HepG2 (cell line): ENCODE results near the gene MRPS34. TPM values are rescaled to one million over a fixed set of nuclear protein-coding genes. Genes with fewer than 3 reads are reported as not detected.

Experiments used
- DMAP1 ChIP-seq: IDR thresholded peaks from 2 replicates; pipeline ENCODE4 v1.6.1; 2016
- PAF1 ChIP-seq: IDR thresholded peaks from 2 replicates; pipeline ENCODE4 v1.6.1; 2016; ENCODE audit warnings: missing genetic modification reagents, missing compliant biosample characterization
- SRY ChIP-seq: sonication (generic); formaldehyde crosslinking; IDR thresholded peaks from 2 replicates; pipeline ENCODE4 v1.8.0; 2022; ENCODE audit warnings: mild to moderate bottlenecking, missing genetic modification reagents
- ZNF83 ChIP-seq: sonication (generic); formaldehyde crosslinking; IDR thresholded peaks from 2 replicates; pipeline ENCODE4 v1.4.0; 2020; ENCODE audit warnings: missing genetic modification reagents, mild to moderate bottlenecking, borderline replicate concordance
- polyA plus RNA-seq, 8 experiments: library from polyadenylated mRNA; depleted of rRNA in 3 of 8; stranded (reverse) in 7 of 8; unstranded in 1 of 8; fragments of >200 nt; fragmentation: Illumina TruSeq in 4 of 8; extraction: Trizol in 4 of 8; gene quantifications; 2 replicates each; pipeline versions ENCODE4 v1.2.1 to v1.2.3, GENCODE V29; 2011 to 2016; ENCODE audit warnings: low read depth in 4 of 8, missing spikeins in 1 of 8, mixed read lengths in 1 of 8; ENCODE audit not compliant: insufficient read depth in 1 of 8
- total RNA-seq, 5 experiments: library from RNA; depleted of rRNA; stranded (reverse); fragments of >200 nt; fragmentation: Illumina TruSeq; extraction: Trizol; gene quantifications; 2 replicates each; pipeline ENCODE4 v1.2.3, GENCODE V29; 2016; ENCODE audit warnings: low read depth in 1 of 5
- TF ChIP-seq, protein P1 (sequence below): sonication (generic); formaldehyde crosslinking; IDR thresholded peaks from 2 replicates; pipeline ENCODE4 v1.4.0; 2020; ENCODE audit warnings: missing genetic modification reagents, borderline replicate concordance
- TF ChIP-seq, protein P2 (sequence below): sonication (generic); formaldehyde crosslinking; IDR thresholded peaks from 2 replicates; pipeline ENCODE4 v1.4.0; 2020; ENCODE audit warnings: mild to moderate bottlenecking, missing genetic modification reagents
- TF ChIP-seq, protein P3 (sequence below): sonication (generic); formaldehyde crosslinking; IDR thresholded peaks from 2 replicates; pipeline ENCODE4 v1.8.0; 2022; ENCODE audit warnings: missing genetic modification reagents, low read depth, mild to moderate bottlenecking, borderline replicate concordance
- TF ChIP-seq, protein P4 (sequence below): sonication (generic); formaldehyde crosslinking; IDR thresholded peaks from 2 replicates; pipeline ENCODE4 v1.4.0; 2020; ENCODE audit warnings: missing genetic modification reagents, borderline replicate concordance

Gene MRPS34
- total and polyA plus RNA-seq, 2 of the 13 experiments (the other 11 are each of a cell fraction or from before 2014, with no cell fraction given): 63.5 to 131 TPM

DNA sequence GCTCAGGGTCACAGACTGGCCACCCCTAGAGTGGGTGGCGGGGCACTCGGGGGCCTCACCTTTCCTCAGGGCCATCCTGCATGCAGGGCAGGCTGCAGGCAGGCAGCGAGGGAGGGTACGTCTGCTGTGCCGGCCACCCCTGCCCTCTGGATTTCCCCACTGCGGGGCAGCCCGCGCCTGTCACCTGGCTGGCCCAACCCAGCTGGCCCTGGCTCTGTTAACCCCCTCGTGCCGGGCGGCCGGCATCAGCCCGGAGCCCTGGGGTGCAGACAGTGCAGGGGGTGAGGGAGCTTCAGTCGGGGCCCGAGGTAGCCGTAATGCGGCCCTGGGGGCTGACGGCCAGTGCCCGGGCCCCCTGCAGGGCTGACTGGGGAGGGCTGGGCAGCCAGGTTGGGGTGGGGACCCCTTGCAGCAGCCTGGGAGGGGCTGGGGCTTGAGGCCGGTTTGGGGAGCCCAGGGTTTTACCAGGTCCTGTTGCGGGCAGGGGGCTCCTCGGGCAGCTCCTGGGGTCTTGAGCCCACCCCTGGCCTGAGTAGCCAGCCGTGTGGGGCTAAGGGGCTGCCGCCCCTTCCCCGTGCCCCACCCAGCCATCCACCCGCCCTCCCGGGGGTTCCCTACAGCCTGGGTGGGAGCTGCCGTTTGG, 20.8 kb upstream of the MRPS34 start, which contains the start of gene IGFALS (continued):
- TF ChIP-seq, protein P1, sequence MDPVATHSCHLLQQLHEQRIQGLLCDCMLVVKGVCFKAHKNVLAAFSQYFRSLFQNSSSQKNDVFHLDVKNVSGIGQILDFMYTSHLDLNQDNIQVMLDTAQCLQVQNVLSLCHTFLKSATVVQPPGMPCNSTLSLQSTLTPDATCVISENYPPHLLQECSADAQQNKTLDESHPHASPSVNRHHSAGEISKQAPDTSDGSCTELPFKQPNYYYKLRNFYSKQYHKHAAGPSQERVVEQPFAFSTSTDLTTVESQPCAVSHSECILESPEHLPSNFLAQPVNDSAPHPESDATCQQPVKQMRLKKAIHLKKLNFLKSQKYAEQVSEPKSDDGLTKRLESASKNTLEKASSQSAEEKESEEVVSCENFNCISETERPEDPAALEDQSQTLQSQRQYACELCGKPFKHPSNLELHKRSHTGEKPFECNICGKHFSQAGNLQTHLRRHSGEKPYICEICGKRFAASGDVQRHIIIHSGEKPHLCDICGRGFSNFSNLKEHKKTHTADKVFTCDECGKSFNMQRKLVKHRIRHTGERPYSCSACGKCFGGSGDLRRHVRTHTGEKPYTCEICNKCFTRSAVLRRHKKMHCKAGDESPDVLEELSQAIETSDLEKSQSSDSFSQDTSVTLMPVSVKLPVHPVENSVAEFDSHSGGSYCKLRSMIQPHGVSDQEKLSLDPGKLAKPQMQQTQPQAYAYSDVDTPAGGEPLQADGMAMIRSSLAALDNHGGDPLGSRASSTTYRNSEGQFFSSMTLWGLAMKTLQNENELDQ (CRISPR knock-in tag): no peak
- TF ChIP-seq PAF1 (CRISPR knock-in tag) (no peak), DMAP1 (CRISPR knock-in tag) (no peak), ZNF83 (CRISPR knock-in tag) (no peak), SRY (CRISPR knock-in tag) (0 out of 2 replicates have a peak, but pooled peaks have one; percentile 32)
- TF ChIP-seq, protein P2, sequence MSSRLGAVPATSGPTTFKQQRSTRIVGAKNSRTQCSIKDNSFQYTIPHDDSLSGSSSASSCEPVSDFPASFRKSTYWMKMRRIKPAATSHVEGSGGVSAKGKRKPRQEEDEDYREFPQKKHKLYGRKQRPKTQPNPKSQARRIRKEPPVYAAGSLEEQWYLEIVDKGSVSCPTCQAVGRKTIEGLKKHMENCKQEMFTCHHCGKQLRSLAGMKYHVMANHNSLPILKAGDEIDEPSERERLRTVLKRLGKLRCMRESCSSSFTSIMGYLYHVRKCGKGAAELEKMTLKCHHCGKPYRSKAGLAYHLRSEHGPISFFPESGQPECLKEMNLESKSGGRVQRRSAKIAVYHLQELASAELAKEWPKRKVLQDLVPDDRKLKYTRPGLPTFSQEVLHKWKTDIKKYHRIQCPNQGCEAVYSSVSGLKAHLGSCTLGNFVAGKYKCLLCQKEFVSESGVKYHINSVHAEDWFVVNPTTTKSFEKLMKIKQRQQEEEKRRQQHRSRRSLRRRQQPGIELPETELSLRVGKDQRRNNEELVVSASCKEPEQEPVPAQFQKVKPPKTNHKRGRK: no peak
- TF ChIP-seq, protein P3, sequence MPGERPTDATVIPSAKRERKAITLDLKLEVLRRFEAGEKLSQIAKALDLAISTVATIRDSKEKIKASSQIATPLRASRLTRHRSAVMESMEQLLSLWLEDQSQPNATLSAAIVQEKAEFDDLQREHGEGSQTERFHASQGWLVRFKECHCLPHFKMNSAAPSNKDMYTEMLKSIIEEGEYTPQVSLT (CRISPR knock-in tag): no peak
- TF ChIP-seq, protein P4, sequence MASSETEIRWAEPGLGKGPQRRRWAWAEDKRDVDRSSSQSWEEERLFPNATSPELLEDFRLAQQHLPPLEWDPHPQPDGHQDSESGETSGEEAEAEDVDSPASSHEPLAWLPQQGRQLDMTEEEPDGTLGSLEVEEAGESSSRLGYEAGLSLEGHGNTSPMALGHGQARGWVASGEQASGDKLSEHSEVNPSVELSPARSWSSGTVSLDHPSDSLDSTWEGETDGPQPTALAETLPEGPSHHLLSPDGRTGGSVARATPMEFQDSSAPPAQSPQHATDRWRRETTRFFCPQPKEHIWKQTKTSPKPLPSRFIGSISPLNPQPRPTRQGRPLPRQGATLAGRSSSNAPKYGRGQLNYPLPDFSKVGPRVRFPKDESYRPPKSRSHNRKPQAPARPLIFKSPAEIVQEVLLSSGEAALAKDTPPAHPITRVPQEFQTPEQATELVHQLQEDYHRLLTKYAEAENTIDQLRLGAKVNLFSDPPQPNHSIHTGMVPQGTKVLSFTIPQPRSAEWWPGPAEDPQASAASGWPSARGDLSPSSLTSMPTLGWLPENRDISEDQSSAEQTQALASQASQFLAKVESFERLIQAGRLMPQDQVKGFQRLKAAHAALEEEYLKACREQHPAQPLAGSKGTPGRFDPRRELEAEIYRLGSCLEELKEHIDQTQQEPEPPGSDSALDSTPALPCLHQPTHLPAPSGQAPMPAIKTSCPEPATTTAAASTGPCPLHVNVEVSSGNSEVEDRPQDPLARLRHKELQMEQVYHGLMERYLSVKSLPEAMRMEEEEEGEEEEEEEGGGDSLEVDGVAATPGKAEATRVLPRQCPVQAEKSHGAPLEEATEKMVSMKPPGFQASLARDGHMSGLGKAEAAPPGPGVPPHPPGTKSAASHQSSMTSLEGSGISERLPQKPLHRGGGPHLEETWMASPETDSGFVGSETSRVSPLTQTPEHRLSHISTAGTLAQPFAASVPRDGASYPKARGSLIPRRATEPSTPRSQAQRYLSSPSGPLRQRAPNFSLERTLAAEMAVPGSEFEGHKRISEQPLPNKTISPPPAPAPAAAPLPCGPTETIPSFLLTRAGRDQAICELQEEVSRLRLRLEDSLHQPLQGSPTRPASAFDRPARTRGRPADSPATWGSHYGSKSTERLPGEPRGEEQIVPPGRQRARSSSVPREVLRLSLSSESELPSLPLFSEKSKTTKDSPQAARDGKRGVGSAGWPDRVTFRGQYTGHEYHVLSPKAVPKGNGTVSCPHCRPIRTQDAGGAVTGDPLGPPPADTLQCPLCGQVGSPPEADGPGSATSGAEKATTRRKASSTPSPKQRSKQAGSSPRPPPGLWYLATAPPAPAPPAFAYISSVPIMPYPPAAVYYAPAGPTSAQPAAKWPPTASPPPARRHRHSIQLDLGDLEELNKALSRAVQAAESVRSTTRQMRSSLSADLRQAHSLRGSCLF (CRISPR knock-in tag): no peak
